G401 (cell line): ENCODE data around the gene MOCS1. TPM values are rescaled to one million over a fixed set of nuclear protein-coding genes. Genes with fewer than 3 reads are reported as not detected.
A peak's percentile ranks its signal among the peaks of the same experiment; 100 is the strongest.

ENCODE experiments used
- DNase-seq: peaks from one replicate; pipeline ENCODE4 v3.0.0-alpha.2; 2015; ENCODE audit warnings: low spot score
- in situ Hi-C: cut with HindIII; loops from 2 replicates; pipeline ENCODE4 v1.10.0; 2016; ENCODE audit warnings: low sequenced_read_pairs, mixed read lengths
- total RNA-seq: library from RNA; depleted of rRNA; stranded (reverse); fragments of >200 nt; shearing (Covaris generic); gene quantifications from 2 replicates; pipeline ENCODE4 v1.2.3, GENCODE V29; 2014

The MOCS1 gene
- total RNA-seq, 1 experiment from 2014 or later = 12.0 TPM

GRCh38 chr6:39951191-39951590 lies 16.9 kb upstream of the MOCS1 start:
- no peak for DNase-seq
- in situ Hi-C loops = no loop called here

GRCh38 chr6:39950125-39950720 lies 16.0 kb upstream of the MOCS1 start:
- no peak for DNase-seq
- in situ Hi-C loops = no loop called here

- DNase-seq = no peak
- in situ Hi-C loops = no loop called here
Observed at GRCh38 chr6:39948199-39948791, 14.0 kb upstream of the MOCS1 start.

DNA sequence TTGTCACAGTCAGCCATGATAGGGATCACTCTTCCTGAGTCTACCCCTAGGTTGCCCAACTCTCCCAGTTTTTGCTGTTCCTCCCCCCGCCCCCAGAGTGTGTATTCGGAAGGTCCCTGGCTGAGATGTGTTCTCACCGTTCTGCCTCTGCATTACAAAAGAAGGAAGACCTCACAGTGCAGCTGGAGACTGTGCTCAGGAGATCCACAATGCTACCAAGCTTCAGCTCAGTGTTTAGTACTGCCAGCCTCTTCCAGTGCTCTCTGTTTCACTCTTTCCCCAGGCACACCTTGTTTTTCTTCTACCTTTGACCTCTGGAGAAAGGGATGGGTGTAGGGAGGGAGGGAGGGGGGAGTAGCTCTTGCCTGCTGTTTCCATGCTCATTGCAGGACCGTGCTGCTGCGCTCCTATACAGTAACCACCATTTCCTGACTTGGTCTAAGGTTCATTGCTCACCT lies 13.4 kb upstream of the MOCS1 start:
- DNase-seq = no peak
- in situ Hi-C loops = no loop called here

- in situ Hi-C loops = no loop called here
- no peak for DNase-seq
Observed at GRCh38 chr6:39945626-39946025, 11.4 kb upstream of the MOCS1 start.

DNA sequence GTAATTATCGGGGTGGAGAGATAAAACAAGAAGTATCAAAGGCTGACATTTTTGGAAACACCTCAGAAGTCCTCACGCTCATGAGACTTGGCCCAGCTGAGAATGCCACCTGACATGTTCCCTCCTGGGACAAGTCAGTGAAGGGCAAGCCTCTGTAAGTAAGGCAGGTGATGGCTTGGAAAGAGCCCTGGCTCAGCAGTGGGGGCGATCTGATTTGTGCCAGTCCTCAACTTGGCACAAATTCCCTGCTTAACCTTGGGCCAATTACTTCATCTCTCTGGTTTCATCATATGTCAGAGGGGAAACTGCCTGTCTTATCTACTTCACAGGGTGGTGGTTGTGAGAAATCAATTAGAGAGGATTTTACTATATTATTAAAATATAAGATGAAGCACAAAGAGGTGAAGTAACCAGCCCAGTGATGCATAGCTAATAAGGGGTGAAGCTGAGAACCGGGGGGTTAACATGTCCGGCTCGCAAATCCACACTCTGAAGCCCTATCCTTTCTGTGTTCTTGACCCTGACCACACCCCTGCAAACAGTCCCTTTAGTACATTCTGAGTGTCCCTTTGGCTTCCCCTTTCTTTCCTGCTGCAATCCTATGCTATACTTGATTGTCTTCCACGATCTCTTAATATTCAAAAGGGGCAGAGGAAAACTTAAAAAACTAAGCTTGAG lies 8.8 kb upstream of the MOCS1 start:
- no peak for DNase-seq
- in situ Hi-C loops = no loop called here

DNA sequence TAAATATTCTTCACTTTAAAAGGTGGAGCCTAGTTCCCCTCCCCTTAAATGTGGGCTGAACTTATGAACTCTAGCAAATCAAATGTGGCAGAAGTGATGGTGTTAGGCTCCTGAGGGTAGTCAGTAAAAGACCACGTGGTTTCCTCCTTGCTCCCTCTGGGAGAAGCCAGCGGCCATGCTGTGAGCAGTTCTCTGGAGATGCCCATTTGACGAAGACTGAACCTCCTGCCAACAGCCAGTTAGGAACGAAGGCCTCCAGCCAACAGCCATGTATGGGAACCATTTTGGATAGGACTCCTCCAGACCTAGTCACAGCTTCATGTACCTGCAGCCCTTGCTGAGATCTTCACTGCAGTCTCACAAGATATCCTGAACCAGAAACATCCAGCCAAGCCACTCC lies 7.6 kb upstream of the MOCS1 start:
- in situ Hi-C loops = no loop called here
- no peak for DNase-seq

DNA sequence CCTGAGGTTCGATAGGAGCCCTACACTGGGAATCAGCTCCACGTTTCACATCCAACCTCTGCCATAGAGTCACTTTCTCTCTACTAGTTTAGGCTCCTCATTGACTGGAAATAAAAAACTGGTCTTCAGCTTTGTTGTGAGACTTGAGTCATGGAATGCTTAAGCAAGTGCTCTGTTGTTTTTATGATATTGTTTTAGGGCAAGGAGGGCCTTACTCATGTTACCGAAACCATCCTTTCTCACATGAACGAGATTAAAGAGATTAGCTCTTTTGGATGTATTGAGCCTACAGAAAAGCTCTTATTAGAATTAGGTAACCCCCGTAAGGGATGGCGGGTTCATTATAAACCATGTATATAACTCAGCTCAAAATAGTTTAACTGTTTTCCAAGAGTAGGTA lies 6.9 kb upstream of the MOCS1 start:
- DNase-seq = no peak
- in situ Hi-C loops = no loop called here

GRCh38 chr6:39938773-39939654 lies 4.8 kb upstream of the MOCS1 start:
- in situ Hi-C loops = no loop called here
- no peak for DNase-seq

DNA sequence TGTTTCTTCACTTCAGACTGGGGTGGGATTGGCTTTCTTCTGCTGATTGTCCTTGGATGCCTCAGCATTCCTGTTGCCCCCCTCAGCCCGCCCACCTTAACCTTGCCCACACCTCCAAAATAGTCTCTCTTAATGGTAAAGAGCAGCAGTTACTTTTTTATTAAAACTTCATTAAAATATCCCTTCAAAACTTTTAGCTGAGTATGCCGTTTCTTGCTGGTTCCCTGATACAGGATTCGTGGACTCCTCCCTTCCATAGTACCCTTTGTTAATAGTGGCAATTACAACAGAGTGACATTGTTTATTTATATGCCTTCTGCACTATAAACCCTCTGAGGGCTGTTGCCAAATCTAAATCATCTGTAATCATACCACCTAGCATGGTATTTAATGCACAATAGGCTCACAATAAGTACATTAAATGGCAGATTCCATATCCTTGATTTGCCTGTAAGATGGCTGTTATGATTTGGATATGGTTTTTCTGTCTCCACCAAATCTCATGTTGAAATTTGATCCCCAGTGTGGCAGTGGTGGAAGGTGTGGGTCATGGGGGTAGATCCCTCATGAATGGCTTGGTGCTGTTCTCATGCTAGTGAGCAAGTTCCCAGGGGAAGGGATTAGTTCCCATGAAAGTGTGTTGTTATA lies 3.5 kb upstream of the MOCS1 start:
- no peak for DNase-seq
- in situ Hi-C loops = no loop called here

DNA sequence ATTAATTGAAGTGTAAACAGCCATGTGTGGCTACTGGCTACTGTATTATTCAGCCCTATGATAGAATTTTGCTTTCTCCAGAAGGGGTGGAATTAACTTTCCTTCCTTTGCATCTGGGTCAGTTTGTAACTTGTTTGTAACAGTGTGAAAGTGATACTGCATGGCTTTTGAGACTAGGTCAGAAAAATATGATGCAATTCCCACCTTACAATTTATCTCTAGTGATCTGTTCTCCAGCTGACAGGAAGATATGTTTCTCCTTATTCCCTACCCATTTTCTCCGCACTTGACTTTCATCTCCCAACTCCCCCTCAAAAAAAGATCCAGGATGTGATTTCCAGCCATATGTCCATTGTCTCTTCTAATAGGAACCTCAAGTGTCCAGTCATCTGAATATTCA lies 2.6 kb upstream of the MOCS1 start:
- in situ Hi-C loops = no loop called here
- no peak for DNase-seq

GRCh38 chr6:39935241-39935640 lies 979 bp upstream of the MOCS1 start:
- no peak for DNase-seq
- in situ Hi-C loops = no loop called here

DNA sequence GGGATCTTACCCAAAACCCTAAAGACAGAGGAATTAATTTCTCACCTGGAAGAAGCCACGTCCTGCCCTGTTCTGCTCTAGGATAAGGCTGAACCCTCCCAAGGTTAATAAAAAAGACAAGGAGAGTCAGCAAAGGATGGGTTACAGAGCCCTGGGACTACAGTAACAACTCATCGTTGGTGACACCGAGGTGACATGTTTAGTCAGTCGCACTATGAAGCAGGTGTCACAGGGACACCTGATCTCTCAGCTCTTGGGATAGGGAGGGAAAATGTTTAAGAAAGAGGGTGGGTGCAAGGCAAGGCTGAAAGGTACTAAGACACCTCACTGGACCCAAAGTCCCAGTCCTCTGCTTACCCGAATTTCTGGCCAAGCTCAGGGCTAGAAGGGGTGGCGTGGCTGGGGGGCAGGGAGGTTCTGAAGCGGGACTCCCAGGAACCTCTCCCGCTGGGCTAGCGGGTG lies 562 bp downstream of the MOCS1 start:
- in situ Hi-C loops = no loop called here
- peak; percentile 47 for DNase-seq

- in situ Hi-C loops = no loop called here
Observed at GRCh38 chr6:39932386-39932910, 1.8 kb downstream of the MOCS1 start.

GRCh38 chr6:39931607-39932006 lies 2.7 kb downstream of the MOCS1 start:
- in situ Hi-C loops = no loop called here
- no peak for DNase-seq

More at GRCh38 chr6:39932386-39932910, 1.8 kb downstream of the MOCS1 start:
- no peak for DNase-seq

DNA sequence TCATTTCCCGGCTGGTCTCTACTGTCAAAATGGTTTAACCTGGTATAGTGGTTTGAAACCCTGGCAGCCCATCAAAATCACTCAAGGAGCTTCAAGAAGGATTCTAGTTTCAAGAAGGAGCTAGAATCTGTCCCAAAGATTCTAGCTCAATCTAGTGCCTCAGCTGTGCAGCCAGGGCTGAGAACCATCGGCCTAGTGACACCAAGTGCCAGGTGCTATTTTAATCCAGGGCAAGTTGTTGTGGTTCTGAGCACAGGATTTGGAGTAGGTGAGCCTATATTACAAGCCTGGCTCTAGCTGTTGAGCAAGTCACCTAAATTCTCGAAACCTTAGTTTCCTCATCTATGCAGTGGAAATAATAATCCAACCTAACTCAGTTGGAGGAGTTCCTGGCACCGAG lies 3.7 kb downstream of the MOCS1 start:
- in situ Hi-C loops = no loop called here

GRCh38 chr6:39929733-39930461 lies 4.4 kb downstream of the MOCS1 start:
- in situ Hi-C loops = no loop called here
- no peak for DNase-seq

More for the DNA sequence above, 3.7 kb downstream of the MOCS1 start:
- DNase-seq = no peak

- in situ Hi-C loops = no loop called here
- no peak for DNase-seq
Observed at GRCh38 chr6:39929039-39929732, 5.1 kb downstream of the MOCS1 start.
